Measurements from ENCODE around the gene LBR.

The LBR gene

DNA sequence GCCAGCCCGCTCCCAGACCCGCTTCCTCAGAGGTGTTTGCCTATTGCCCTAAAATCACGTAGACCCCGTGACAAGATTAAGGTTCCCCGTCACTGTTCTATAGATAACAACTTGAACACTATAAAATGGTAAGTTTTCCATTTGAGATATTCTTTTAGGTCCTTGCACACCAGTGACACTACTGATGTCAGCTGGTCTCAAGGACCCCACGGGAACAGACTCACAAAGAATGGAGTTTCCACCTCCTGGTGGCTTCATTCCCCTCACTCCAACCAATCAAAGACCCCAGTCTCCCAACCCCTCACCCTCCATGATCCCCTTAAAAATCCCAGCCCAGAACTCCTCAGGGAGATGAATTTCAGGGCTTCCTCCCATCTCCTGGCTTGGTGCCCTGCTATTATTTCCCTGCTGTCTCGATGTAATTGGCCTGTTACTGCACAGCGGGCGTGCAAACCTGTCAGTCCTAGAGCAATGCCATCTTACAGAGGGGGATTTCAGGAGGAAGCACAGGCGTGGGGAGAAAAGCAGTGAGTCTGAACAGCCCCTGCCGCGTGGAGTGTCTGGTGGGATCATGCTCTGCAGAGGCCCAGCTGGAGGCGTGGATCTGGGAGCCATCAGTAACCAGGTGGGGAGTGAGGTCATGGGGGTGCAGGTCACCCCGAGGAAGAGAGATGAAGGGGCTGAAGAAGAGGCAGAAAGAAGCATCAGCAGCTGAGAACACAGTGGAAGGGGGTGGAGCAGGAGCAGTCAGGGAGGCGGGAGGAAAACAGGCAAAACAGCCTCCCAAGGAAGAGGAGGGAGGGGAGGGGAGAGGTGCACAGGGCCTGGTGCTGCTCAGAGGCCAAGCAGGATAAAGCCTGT, 35.1 kb upstream of the LBR start:
- DNase-seq, result peak; percentile 14

DNA sequence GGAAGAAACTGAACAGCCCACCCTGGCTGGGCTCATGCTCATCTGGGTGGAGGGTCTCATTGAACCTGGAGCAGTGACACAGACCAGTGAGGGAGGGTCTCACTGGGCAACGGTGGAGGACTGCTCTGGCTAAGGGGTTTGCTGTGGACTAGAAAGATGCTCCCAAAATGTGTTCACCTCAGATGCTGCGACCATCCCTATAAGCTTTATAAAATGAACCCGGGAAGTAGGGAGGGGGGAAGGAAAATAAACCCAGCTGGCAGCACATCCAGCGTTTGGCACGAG, 34.5 kb upstream of the LBR start:
- DNase-seq, result peak; percentile 27

DNA sequence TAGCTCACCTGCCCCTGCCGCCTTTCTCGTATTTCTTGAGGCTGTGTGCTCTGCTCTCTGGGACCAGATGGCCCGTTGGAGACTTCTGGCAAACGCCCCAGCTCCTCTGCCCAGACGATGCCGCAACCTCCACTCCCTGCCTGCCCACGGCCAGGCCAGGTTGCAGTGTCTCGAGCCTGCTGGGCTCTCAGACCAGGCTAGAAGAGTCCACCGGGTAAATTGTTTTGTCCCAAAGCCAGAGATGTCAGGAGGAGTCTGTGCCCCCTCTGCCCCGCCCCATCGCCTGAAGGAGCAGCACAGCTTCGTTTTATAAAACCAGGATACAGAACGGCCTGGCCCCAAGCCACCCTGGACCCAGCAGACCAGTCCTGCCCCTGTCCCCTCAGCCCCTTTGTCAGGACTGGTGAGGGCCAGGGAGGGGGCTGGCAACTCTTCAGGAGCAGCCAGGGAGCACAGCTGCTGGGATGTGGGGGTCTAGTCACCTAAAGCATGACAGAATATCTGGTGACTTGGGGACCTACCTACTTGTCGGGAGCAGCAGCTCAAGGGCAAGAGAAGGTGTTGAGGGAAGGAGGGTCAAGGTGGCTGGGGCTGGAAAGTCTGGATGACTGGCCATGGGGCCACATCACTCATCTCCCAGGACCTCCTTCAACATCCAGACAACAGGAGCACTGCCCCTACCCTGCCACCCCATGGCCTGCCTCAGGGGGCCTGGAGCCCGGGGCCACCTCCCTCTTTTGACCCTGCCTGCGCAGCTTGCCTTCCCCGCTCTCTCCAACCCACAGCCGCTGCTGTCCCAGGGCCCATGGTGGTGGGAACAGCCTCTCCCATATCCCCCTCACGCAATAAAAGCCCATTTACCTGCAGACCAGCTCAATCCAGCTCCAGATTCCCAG, 33.9 kb upstream of the LBR start:
- DNase-seq, result no peak

DNA sequence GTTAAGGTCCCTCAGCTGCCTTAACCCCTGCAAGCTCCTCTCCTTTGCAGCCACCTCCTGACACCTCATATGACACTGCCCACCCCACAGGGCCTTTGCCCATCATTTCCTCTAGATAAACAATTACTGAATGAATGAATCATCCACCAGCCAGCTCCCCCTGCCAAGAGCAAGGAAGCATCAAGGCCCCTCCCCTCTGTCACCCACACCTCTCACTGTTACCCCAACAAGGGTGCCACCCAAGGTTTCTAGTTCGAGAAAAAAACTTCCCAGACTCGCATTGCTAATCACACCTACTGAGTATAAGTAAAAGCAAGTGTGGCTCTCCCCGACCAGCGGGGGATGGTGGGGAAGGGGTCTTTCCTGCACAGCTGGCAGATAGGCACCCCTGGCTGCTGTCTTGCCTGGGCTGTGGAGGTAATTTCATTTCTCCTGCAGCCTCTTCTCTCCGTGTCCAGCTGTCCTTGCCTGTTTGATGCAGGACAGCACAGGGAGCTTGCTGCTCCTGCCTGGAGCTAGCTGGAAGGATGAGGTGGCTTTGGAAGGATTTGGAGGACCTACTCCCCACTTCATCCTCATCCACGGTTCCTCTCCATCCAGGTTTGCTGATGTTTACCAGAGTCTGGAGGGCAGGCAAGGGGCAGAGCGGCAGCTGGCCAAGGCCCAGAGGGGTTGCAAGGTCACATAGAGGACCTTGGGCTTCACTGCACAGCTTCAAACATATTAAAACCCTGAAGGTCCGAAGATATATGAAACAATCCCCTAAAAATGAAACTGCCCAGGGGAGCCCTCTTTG, 33.1 kb upstream of the LBR start:
- DNase-seq, result no peak

DNA sequence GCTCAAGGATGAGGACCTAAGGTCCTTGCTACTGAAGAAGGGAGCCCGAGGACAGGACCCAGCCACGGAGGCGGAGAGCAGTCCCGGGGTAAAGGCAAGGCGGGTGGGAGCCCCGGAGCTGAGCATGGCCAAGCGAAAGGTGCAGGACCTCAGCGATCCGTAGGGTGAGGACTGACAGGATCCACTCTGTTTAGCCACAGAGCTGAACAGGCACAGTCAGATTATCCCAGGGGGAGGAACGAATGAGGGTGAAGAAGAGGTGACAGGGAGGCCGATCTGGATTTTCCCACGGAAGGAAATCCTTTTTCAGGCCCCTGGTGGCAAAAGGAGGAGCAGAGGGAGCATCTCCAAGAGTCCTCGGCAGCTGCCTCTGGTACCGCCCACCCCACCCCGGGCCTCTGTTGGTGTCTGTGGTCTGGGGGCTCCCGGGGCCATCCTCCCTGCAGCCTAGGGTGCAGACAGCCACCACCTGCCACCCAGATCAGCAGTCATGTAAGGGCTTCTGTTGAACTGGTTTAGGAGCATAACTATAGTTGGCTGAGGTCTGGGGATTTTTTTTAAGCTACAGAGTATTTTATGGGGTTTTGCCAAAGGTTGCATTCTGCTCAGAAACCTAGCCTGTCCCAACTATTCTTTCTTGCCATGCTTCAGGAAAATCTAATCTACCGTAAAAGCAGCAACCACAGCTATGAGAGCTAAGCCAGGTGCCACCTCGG, 32.3 kb upstream of the LBR start:
- no peak for DNase-seq

DNA sequence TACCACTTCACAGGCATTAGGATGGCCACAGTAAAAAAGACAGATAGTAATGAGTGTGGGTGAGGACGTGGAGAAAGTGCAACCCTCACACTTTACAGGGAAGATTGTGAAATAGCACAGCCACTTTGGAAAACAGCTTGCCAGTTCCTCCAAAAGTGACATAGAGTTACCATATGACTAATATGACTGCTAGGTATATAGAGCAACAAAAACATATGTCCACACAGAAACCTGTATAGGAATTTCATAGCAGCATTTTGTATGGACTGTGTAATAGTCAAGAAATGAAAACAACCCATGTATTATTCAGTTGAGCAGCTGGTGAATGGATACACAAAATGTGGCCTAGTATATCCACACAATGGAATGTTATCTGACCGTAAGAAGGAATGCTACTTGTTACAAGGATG, 30.4 kb upstream of the LBR start:
- no peak for DNase-seq

DNA sequence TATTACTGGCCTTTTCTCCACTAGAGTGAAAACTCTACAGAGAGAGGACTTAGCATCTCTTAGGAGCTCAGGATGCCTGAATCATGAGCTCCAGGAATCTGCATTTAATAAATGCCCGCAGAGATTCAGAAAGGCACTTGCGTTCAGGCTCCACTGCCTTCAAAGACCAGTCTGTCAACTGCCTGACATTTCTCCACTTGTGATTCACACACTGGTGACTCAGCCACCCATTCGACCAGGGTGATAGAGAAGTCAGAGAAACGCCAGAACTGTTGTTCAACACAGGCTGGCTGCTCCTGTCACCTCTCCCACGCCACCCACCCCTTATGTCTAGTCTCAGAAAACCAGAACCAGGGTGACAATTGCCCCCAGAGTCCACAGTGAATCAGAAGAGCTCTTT, 26.9 kb upstream of the LBR start:
- peak; percentile 90 for DNase-seq

DNA sequence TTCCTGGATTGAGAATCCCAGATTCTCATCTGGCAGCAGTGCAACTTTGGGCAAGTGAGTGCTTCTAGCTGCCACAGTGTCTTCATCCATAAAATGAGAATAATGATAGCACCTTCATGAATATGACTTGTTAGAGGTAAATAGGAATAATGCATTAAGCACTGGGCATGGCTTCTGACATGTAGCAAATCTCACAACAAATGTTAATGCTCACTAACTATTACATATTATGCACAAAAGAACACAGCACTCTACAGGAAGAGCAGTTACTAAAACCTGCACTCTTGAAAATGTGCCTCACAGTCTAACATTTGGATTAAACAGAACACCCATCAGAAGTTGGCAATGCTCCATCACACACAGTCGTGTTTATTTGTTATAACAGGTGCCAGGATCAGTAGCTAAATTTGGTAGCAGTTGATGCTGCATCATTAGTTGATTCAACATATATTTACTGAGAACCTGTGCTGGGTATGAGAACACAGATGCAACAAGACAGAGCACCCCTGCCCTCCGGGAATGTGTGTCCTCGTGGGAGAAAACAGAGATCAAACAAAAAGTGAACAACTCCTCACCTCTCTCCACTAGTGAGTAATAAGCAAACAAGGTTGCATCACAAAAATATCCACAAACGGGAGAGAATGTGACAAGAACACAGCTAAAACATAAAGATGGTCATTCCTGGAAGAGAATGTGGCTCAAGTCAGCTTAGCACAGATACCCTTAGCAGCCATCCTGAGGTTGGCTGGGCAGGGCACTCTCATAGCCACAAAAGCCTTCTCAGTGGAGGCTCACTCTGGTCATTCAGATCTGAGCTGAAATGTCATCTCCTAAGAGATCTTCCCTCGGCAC, 26.2 kb upstream of the LBR start:
- DNase-seq, result peak; percentile 72

DNA sequence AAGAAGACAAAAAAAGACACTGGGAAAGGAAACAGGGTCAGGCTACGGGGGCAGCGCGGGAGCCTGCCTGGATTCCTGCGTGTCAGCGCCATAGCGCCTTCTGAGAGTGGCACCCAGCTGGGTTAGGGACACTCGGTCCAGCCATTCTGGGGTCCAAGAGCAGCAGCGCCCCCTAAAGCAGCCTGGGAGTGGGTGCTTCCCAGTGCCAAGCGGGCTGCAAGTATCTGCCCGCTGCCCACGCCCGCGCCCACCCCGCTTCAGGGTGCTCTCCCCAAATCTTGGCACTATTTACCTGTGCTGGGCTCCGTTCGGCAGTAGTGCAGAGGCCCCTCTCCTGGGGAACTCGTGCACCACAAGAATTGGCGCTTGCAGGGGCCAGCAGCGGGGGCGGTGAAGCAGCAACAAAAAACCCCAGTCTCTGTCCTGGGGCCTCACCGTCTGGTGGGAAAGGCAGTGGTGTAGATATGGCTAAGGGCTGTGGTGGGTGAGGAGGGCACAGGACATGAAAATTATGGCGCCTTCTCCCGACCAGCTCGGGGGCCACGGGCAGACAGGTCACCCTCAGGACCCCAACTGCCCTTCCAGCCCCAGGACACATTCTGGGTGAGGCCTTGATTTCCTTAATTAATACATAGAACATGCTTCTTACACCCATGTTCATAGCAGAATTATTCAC, 24.1 kb upstream of the LBR start:
- no peak for DNase-seq

DNA sequence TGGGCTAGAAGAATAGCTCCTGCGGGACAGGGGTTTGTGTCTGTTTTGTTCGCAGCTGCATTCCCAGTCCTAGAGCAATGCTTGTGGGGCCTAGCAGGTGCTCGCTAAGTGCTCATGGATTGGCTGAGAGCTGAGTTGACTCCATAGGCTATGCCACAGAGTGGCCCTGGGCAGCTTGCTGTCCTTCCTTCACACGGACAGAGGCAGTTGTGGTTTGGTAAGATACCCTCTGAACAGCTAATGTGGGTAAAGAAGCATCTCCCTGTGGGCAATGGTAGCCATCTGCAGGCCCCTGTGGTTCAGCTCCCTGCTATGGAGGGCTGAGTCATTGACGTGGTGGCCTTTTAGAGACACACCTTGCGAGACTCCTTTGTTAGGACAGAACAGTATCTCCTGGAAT, 23.5 kb upstream of the LBR start:
- no peak for DNase-seq

DNA sequence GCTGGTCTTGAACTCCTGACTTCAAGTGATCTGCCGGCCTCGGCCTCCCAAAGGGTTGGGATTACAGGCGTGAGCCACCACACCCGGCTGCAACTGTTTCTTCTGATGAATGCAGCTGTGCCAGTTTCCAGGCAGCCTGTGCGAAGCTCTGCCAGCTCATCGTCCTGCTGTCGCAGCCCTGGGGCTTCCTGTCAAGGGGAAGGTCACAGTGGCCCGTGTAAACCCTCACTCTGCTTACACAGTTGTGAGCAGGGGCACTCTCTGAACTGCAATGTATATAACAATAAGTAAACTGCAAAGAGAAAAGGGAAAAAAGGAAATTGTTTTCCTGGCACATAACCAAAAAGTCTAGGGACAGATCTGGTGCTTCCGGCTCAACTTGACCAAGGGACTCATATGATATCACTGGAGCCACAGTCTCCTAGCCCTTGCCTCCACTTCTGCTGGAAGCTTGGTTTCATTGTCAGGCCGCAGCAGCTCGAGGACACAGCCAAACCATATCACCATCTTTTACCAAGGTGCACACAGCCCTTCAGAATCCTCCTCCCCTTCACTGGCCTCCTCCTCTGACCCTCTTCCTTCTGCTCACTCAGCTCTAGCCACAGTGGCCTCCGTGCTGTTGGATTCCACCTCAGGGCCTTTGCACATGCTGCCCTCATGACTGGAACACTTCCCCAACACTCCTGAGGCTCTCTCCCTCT, 22.8 kb upstream of the LBR start:
- DNase-seq, result no peak

DNA sequence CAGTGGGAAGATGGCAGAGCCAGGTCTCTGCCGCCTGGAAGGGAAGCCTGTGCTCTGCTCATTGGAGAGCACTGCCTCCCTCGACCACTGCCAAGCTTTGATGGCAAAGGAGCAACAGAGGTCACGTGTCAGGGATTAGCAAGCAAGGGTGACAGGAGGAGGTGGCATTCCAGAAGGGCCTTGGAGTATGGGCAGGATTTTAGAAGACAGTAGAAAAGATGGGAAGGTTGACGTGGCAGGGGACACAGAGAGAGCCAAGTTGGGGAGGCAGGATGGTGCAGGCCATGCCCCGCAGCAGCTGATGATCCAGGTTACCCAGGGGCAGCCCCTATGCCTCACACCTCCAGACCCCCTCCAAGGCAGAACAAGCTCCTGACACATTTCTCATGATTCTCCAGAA, 21.9 kb upstream of the LBR start:
- no peak for DNase-seq

DNA sequence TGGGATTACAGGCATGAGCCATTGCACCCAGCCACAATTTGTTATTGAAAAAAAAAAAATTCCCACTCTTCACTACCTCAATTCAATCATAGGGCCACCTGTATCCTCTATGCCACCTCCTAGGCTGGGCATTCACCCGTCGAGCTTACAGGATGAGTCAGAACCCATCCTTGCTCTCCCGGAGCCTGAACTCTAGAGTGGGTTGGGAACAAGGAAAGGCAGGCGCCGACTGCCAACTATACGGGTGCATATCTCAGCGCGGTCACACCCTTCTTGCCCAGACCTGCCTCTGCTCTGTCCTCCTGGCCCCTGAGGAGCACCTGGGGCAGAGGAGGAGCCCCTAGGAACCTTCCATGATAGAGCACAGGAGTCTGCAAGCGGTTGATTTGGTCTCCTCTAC, 21.4 kb upstream of the LBR start:
- peak; percentile 36 for DNase-seq

DNA sequence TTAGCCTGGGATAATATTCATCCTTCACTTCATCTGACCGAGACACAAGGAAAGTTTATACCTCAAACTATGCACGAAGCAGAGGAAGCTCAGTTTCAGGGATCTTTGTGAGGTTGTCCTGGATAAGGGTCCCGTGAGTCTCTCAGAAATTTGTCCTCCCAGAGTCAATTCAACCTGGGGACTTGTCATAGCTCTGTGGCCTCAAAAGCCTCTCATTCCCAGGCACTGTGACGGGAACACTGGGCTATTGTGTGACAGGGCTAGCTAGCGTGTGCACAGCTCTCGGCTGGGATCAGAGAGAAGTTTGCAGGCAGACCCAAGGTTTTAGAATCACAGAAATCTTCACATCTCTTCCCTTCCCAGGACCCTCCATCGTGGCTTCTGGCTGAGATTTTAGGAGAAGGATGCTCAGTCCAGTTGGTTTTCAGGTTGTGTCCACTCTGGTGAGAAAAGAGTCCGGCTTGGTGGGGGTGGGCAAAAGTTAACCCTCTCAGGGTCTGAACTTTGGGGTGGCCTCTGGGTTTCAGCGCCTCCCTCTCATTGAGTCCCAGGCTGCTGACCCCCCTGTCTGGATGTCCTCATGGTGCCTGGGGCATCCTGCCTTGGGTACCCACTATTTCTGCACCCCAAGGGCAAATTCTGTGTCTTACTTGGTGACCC, 20.4 kb upstream of the LBR start:
- DNase-seq, result no peak

DNA sequence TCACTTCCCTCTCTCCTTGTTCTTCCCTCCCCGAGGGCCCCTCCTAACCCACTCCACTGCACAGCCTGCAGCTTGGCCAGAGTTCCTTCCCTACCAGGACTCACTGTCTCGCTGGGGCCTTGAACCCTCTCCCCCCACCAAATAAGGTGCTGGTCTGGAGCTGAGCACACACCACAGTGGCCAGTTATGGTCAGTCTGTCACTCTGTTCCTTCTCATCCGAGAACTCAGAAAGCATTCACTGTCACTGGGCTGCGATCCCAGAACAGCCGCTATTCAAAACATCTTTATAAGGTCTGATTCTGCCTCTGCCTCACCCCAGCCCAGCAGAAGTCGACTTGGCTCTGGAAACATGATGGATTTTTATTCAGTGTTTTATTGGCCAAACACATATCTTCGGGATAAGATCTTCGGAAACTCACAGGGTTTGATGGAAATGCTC, 19.8 kb upstream of the LBR start:
- no peak for DNase-seq

DNA sequence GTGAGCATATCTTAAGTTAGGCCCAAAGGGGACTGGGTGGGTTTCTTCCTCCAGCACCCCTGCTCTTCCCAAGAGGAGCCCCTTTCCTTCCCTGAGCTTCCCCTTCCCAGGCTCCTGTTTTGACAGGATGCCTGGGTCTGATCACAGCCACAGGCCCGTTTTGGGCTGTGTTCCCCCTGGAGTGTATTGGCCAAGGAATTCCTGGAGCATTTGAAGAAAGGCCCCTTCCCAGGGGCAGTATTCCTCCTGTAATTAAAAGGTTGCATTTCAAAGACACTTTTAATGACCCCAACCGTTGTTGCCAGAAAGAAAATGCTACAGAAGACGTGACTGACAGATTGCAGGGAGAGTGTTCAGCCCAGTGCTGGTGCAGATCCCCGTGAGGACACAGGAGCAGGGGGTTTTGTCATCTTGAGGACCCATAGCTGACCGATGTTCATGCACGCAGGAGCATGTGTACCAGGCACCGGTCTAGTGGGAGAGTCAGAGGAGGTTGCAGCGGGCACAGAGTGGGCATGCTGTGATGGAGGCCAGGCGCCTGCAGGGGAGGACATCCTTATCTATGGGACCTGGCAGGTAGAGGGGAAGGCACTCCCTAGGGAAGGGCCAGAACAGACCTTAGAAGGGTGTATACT, 19.3 kb upstream of the LBR start:
- no peak for DNase-seq

DNA sequence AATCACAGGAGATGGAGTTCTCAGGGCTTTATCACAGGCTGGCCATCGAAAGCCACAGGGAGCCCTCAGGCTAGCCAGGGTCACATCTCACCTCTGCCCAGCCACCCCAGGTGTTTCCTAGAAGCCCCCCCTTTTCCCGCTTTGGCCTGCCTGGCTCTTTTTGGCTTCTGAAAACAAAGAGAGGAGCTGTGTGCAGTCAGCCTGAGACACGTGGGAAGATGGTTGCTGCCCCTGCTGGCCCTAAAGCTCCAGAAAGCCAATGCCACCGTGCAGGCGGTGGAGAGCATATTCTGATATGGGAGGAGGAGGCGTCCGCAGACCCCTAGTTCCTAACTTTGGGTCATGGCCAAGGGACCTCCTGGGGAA, 18.7 kb upstream of the LBR start:
- DNase-seq, result no peak

DNA sequence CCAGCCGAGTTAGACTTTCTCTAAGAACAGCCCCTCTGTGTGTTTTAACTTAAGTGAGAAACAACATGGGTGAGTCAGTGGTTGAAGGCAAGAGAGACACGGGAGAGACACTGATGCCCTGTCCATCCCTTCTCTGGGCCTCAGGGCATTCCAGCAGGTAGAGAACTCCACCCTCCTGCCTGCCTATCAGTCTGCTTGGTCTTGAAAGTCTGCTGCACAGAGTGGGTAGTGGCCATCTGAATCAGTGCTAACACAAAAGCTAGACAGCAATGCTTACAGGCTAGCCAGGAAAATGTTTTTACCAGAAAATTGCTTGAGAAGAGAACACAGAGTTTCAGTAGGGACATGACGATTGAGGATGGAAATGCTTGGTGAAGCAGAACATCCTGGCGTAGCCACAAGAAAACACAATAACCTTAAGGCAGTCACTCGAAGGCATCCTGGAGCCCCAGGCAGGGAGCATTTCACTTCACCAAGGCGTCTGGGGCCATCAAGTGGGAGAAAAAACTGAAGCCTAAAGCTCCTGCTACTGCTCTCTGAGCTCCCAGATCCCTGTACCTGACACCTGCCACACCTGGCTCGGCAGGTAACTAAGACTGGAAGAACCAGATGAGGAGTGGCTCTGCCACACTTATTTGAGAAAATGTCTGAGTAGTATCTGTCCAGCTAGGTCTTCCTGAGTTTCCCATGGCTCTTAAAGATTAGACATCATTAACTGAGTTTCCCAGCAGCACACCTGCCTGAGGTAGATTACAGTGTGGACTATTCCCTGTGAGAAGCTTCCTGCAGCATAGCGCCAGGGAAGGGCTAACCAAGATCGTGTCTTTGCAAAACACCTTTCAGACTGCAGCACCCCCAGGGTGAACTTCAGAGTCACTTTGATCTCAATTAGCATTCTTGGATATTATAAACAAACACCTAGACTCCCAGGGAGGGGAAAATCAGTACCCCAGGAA, 18.1 kb upstream of the LBR start:
- peak; percentile 51 for DNase-seq
